Adrenal gland (tissue), 5 donors: ENCODE results near the gene NQO2.

Experiments
- POLR2A ChIP-seq, 2 donors: fragments of 450-650 bp; IDR thresholded peaks; one replicate each; pipeline ENCODE4 v1.6.1; 2017; ENCODE audit warnings: antibody characterized with exemption in 2 of 2, mild to moderate bottlenecking in 2 of 2, moderate library complexity in 1 of 2
- TF ChIP-seq, protein P1 (sequence below), 6 experiments: fragments of 450-650 bp in 4 of 6; fragments of 200-600 bp in 2 of 6; sonication (generic) in 1 of 6; IDR thresholded peaks; 1 replicate in 5 of 6; 2 replicates in 1 of 6; pipeline versions ENCODE4 v1.5.1 to v1.8.0; 2016 to 2021; ENCODE audit warnings: antibody characterized with exemption in 6 of 6, mild to moderate bottlenecking in 2 of 6, moderate library complexity in 1 of 6
- donor health status: DM: no; HTN: no; CAD: no.

DNA sequence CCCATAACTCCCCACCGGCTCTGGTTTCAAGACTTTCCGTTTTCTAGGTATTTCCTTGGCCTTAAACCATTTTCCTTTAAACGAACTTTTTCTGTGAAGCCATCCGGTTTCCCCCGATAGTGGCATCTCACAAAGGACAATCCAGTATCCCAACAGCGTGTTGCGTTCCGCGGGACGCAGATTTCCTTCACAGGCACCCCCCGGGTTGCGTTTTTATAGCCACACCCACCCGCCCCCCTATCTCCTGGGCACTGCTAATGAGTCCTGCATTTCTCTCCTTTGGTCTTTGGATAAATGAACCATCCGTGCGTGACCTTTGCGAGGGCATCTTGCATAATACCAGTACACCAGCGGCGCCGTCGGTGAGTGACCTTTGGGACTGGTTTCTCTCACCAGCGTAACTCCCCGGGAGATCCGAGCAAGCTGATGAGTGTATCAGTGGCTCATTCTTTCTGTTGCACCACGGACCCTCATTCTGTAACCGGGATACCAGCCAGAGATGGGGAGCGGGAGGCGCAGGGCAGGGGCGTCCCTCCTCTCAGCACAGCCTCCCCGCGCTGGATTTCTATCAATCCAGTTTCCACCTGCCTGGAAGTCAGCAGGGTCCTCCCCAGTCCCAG, 586 bp upstream of the NQO2 start:
- TF ChIP-seq, protein P1, sequence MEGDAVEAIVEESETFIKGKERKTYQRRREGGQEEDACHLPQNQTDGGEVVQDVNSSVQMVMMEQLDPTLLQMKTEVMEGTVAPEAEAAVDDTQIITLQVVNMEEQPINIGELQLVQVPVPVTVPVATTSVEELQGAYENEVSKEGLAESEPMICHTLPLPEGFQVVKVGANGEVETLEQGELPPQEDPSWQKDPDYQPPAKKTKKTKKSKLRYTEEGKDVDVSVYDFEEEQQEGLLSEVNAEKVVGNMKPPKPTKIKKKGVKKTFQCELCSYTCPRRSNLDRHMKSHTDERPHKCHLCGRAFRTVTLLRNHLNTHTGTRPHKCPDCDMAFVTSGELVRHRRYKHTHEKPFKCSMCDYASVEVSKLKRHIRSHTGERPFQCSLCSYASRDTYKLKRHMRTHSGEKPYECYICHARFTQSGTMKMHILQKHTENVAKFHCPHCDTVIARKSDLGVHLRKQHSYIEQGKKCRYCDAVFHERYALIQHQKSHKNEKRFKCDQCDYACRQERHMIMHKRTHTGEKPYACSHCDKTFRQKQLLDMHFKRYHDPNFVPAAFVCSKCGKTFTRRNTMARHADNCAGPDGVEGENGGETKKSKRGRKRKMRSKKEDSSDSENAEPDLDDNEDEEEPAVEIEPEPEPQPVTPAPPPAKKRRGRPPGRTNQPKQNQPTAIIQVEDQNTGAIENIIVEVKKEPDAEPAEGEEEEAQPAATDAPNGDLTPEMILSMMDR (IDR thresholded peaks at IDR 0.05) = no peak
- TF ChIP-seq POLR2A (IDR thresholded peaks at IDR 0.05) = peak in 1 of 2 donors; percentile 41
